GM12892 (cell line): ENCODE data around the gene KEL.

Experiments
- POLR2A ChIP-seq: IDR thresholded peaks from 2 replicates; pipeline ENCODE4 v1.6.1; 2011; ENCODE audit warnings: low read depth, low read length, control low read depth
- TAF1 ChIP-seq: IDR thresholded peaks from 2 replicates; pipeline ENCODE4 v1.6.1; 2011; ENCODE audit warnings: low read depth, mild to moderate bottlenecking, control low read depth, low read length, borderline replicate concordance

GRCh38 chr7:143000648-143001047 lies 38.5 kb upstream of the KEL start:
- TF ChIP-seq TAF1, result no peak
- TF ChIP-seq POLR2A, result no peak
